K562 (cell line): ENCODE results near the gene FARP2. TPM values are rescaled to one million over a fixed set of nuclear protein-coding genes. Genes with fewer than 3 reads are reported as not detected.

Experiments used
- ATAC-seq: fragments of 200-7000 bp; cut with Tn5 transposase; 3 replicates; pipeline ENCODE4 v1.9.1; 2020; ENCODE audit warnings: moderate library complexity
- BruUV-seq: library from RNA; stranded (reverse); fragments of 400-500 nt; replicated peaks from 2 replicates; lab custom pipeline; 2021; lab: Mats Ljungman, UMichigan
- CTCF ChIA-PET: fragments of 300-600 bp; formaldehyde crosslinking; extraction: SDS; loops from one replicate; lab custom pipeline; 2021; ENCODE audit warnings: low intra/inter-chr PET ratio; lab: Yijun Ruan, JAX
- POLR2A ChIA-PET: fragments of 300-600, 350-650 bp; sonication (Branson Sonifier 250); formaldehyde crosslinking; extraction: SDS; loops from one replicate; lab custom pipeline; 2021; ENCODE audit warnings: antibody characterized with exemption, inconsistent platforms; lab: Yijun Ruan, JAX
- DNase-seq, 4 experiments: peaks; one replicate each; pipeline versions ENCODE4 v3.0.0 to v3.0.0-alpha.2; 2011 to 2018; ENCODE audit warnings: low spot score in 3 of 4, mixed read lengths in 3 of 4; ENCODE audit errors: extremely low read depth in 1 of 4
- FAIRE-seq: peaks from 2 replicates; lab custom pipeline; 2011; peaks lifted over from hg19 to GRCh38; lab: Jason Lieb, UNC
- H2AFZ ChIP-seq: 2 replicates; pipeline ENCODE4 v1.6.0; 2011; ENCODE audit warnings: low read depth, low read length, control low read depth, inconsistent platforms
- H3K27ac ChIP-seq: fragments of 200-600 bp; 3 replicates; pipeline ENCODE4 v1.8.0; 2011; ENCODE audit warnings: low read depth, mild to moderate bottlenecking, control low read depth, inconsistent platforms, low read length, moderate library complexity, mixed read lengths; ENCODE audit errors: extremely low read depth
- H3K27me3 ChIP-seq, 2 experiments: fragments of 300-600 bp in 1 of 2; 2 replicates in 1 of 2; 3 replicates in 1 of 2; pipeline versions ENCODE4 v1.6.0 to v1.8.0; 2011; ENCODE audit warnings: inconsistent platforms in 2 of 2, low read length in 2 of 2, mild to moderate bottlenecking in 1 of 2, mixed read lengths in 1 of 2, moderate library complexity in 1 of 2; ENCODE audit not compliant: control insufficient read depth in 2 of 2, insufficient read depth in 2 of 2
- H3K36me3 ChIP-seq: fragments of 300-600 bp; 3 replicates; pipeline ENCODE4 v1.8.0; 2011; ENCODE audit warnings: mild to moderate bottlenecking, low read length, inconsistent platforms; ENCODE audit not compliant: control insufficient read depth, insufficient read depth
- H3K4me1 ChIP-seq, 2 experiments: fragments of 200-600 bp in 1 of 2; replicated peaks in 1 of 2; 2 replicates in 1 of 2; 3 replicates in 1 of 2; pipeline versions ENCODE4 v1.5.1 to v1.8.0; 2011; ENCODE audit warnings: inconsistent platforms in 2 of 2, low read length in 2 of 2, mild to moderate bottlenecking in 1 of 2, mixed read lengths in 1 of 2, moderate library complexity in 1 of 2; ENCODE audit not compliant: control insufficient read depth in 2 of 2, insufficient read depth in 2 of 2
- H3K4me2 ChIP-seq: 2 replicates; pipeline ENCODE4 v1.6.1; 2011; ENCODE audit warnings: low read length, control low read depth, inconsistent platforms, mixed read lengths; ENCODE audit not compliant: insufficient read depth
- H3K4me3 ChIP-seq: fragments of 200-600 bp; sonication (generic), shearing (Covaris generic); 2 replicates; pipeline ENCODE4 v1.5.1; 2016; ENCODE audit warnings: control low read depth, inconsistent platforms
- H3K79me2 ChIP-seq: fragments of 200-600 bp; 3 replicates; pipeline ENCODE4 v1.8.0; 2011; ENCODE audit warnings: low read length, inconsistent platforms; ENCODE audit not compliant: control insufficient read depth, insufficient read depth
- H3K9ac ChIP-seq, 2 experiments: 2 replicates each; pipeline versions ENCODE4 v1.6.0 to v1.6.1; 2011; ENCODE audit warnings: low read depth in 2 of 2, low read length in 2 of 2, control low read depth in 1 of 2, inconsistent platforms in 1 of 2, mild to moderate bottlenecking in 1 of 2, mixed read lengths in 1 of 2; ENCODE audit not compliant: insufficient read depth in 1 of 2
- H3K9me1 ChIP-seq: one replicate; pipeline ENCODE4 v1.6.0; 2011; ENCODE audit warnings: inconsistent platforms, mild to moderate bottlenecking, low read length, moderate library complexity; ENCODE audit not compliant: control insufficient read depth, insufficient read depth
- H3K9me3 ChIP-seq: replicated peaks from 2 replicates; pipeline ENCODE4 v1.5.1; 2011; ENCODE audit warnings: low read depth, low read length, inconsistent platforms; ENCODE audit not compliant: control insufficient read depth, insufficient read depth
- H4K20me1 ChIP-seq: replicated peaks from 2 replicates; pipeline ENCODE4 v1.6.1; 2011; ENCODE audit warnings: low read length, inconsistent platforms, mixed read lengths; ENCODE audit not compliant: control insufficient read depth, insufficient read depth
- EGR1 ChIP-seq: fragments of 450-650 bp; conservative IDR thresholded peaks from 2 replicates; pipeline ENCODE4 v1.6.1; 2017; ENCODE audit warnings: mild to moderate bottlenecking
- FUS ChIP-seq: fragments of 200-400 bp; formaldehyde crosslinking; optimal IDR thresholded peaks from 2 replicates; pipeline ENCODE3; 2017; ENCODE audit warnings: low read depth, low read length
- NCOA1 ChIP-seq: fragments of 450-650 bp; IDR thresholded peaks from 2 replicates; pipeline ENCODE4 v1.6.1; 2016; ENCODE audit warnings: low read depth
- WGBS: fragments of 100-300 bp; shearing (Covaris generic); methylation state at CpG from one replicate; pipeline ENCODE4 v1.1.6; 2016; ENCODE audit warnings: low coverage, mixed read lengths; ENCODE audit not compliant: insufficient coverage; ENCODE audit errors: missing lambda C conversion rate; 5-methylcytosine and 5-hydroxymethylcytosine counted together
- in situ Hi-C: fragments of 300-500 bp; cut with MboI; formaldehyde crosslinking; loops from 4 replicates; pipeline ENCODE4 v1.15.0; 2018; ENCODE audit warnings: inconsistent platforms, mixed read lengths
- intact Hi-C: fragments of 100-400 bp; cut with micrococcal nuclease; formaldehyde crosslinking; loops from 2 replicates; pipeline ENCODE4 v1.14.2; 2022
- polyA plus RNA-seq, 8 experiments: library from polyadenylated mRNA; depleted of rRNA in 4 of 8; stranded (reverse) in 5 of 8; unstranded in 3 of 8; fragments of >200 nt; fragmentation: Nextera tagmentation in 2 of 8; fragmentation: Illumina TruSeq in 1 of 8; extraction: Ambion mirVana in 2 of 8; extraction: Trizol in 1 of 8; gene quantifications; 2 replicates each; pipeline versions ENCODE4 v1.2.1 to v1.2.3, GENCODE V29; 2011 to 2014; ENCODE audit warnings: inconsistent platforms in 1 of 8, missing spikeins in 1 of 8
- total RNA-seq, 7 experiments: library from RNA; depleted of rRNA in 6 of 7; stranded (reverse); fragments of >200 nt in 6 of 7; fragmentation: Illumina TruSeq in 2 of 7; extraction: Trizol in 2 of 7; gene quantifications; 2 replicates each; pipeline versions ENCODE4 v1.2.1 to v1.2.3, GENCODE V29; 2011 to 2021; ENCODE audit warnings: low replicate concordance in 1 of 7

Gene FARP2
- total and polyA plus RNA-seq, 9 of the 15 experiments (the other 6 are each of a cell fraction or from before 2014, with no cell fraction given) = 4.1 to 38.1 (median 21.1) TPM

DNA sequence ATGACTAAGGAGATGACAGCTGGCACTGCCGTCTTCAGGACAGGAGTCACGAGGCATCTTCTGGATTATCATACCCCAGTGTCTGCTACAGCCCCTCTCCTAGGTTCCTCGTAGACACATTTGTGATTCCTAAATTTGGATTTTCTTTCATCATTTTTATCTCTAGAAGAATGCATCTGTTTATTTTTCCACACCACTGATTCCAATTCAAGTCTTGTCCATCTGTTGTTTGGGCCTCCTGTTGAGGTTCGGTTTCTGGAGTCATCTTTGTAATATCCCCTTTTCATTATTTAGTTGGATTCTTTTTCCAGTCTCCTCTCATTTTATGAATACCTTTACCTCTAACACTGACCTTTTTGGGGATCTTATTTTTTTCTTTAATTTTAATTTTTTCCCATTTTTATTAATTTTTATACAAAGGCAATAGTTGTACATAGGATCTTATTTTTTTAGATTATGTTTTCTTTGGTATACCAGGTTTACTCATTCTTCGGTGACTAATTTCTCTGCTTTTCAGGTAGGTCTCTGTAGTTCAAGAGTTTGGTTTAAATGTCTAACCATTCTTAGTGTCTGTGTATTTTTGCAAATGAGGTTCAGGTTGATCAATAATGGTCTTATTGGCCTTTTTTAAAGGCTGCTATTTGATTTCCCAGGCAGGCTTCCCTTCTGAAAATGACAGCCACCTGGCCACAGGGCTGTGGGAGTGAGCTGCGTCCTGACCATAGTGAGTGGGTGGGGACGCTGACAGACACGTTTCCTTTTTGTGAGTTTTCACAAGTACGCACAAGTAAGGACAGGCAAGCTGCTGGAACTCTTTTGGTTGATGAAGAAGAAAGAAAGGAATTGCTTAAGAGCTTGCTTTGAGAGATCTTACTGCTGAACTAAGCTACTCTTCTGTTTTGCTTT, 34.5 kb downstream of the FARP2 start:
- H3K9ac ChIP-seq = no peak overlapping the region
- no TSS peak for BruUV-seq
- peaks cover 0 to 7% of the 10 kb centered on the region in 2 experiments; a peak in 2 of 5 replicates for H3K4me1 ChIP-seq
- H3K27ac ChIP-seq = no peak overlapping the region
- POLR2A ChIA-PET = no interaction called here
- in situ Hi-C loops (no loop called here), intact Hi-C loops (no loop called here)
- H3K9me3 ChIP-seq = no peaks in the 10 kb centered on the region
- H3K79me2 ChIP-seq = peaks cover 4% of the 10 kb centered on the region; the same call in 2 of the 3 replicates
- 66% methylated on average over 9 of the region's 9 CpGs for WGBS
- H3K4me3 ChIP-seq = no peak overlapping the region
- no peak overlapping the region for H3K4me2 ChIP-seq
- peaks cover 10% of the 10 kb centered on the region; the same call in 1 of the 2 replicates for H4K20me1 ChIP-seq
- DNase-seq (no peak), ATAC-seq (no peak), FAIRE-seq (no peak)
- H3K27me3 ChIP-seq = no peaks in the 10 kb centered on the region
- TF ChIP-seq NCOA1 (no peak), EGR1 (peak; percentile 66), FUS (no peak)
- CTCF ChIA-PET = no interaction called here
- H3K9me1 ChIP-seq = peaks cover 6% of the 10 kb centered on the region
- H3K36me3 ChIP-seq = peaks cover 5% of the 10 kb centered on the region; the same call in 1 of the 3 replicates
- H2AFZ ChIP-seq = no peak overlapping the region
